ENCODE data around the gene MAGEA4.

- TF ChIP-seq POLR2A (IDR thresholded peaks at IDR 0.05) (no peak), CTCF (IDR thresholded peaks at IDR 0.05) (no peak)
Measured at GRCh38 chrX:151920530-151920929, 7.8 kb downstream of the MAGEA4 start.
